Measurements from ENCODE around the gene SPDYE5.
A peak's percentile ranks its signal among the peaks of the same experiment; 100 is the strongest.
"Not testable (repeated sequence)": the region's sequence is repeated elsewhere in the genome, so short reads cannot be mapped to it uniquely, and the experiment has no call there.

GRCh38 chr7:75485979-75486643, 6.0 kb upstream of the SPDYE5 start, which contains the start of gene POM121C:
- TF ChIP-seq POLR2AphosphoS5 (IDR thresholded peaks at IDR 0.05; ENCODE audit: borderline replicate concordance, low read depth, low read length), result peak; percentile 91
- not testable (repeated sequence) for TF ChIP-seq EZH2 (IDR thresholded peaks at IDR 0.05)
